SK-N-SH treated with all-trans-retinoic acid at 6 μM for 48 hours (cell line): ENCODE results near the gene VSTM4.

Experiments
- ATAC-seq: fragments of 200-7000 bp; cut with Tn5 transposase; 3 replicates; pipeline ENCODE4 v1.9.1; 2020; ENCODE audit warnings: mild to moderate bottlenecking, moderate library complexity
- BACH2 ChIP-seq: fragments of 250-450 bp; sonication (Bioruptor Pico); IDR thresholded peaks from 2 replicates; pipeline ENCODE4 v1.9.0; 2021; ENCODE audit warnings: mild to moderate bottlenecking, borderline replicate concordance
- CREB5 ChIP-seq: fragments of 250-450 bp; sonication (Bioruptor Pico); IDR thresholded peaks from 2 replicates; pipeline ENCODE4 v1.5.1; 2020; ENCODE audit warnings: low read depth, mild to moderate bottlenecking, moderate library complexity
- CSDC2 ChIP-seq: fragments of 250-450 bp; sonication (Bioruptor Pico); IDR thresholded peaks from 2 replicates; pipeline ENCODE4 v1.5.0; 2020; ENCODE audit warnings: mild to moderate bottlenecking, moderate library complexity
- CSRNP3 ChIP-seq: fragments of 250-450 bp; sonication (Bioruptor Pico); IDR thresholded peaks from 2 replicates; pipeline ENCODE4 v1.5.1; 2021; ENCODE audit warnings: mild to moderate bottlenecking, moderate library complexity
- ESRRG ChIP-seq: fragments of 250-450 bp; sonication (Bioruptor Pico); IDR thresholded peaks from 2 replicates; pipeline ENCODE4 v1.6.1; 2021; ENCODE audit warnings: mild to moderate bottlenecking
- GLIS3 ChIP-seq: fragments of 250-450 bp; sonication (Bioruptor Pico); IDR thresholded peaks from 2 replicates; pipeline ENCODE4 v1.5.0; 2020; ENCODE audit warnings: mild to moderate bottlenecking, moderate library complexity
- ISL1 ChIP-seq: fragments of 250-450 bp; sonication (Bioruptor Pico); IDR thresholded peaks from 2 replicates; pipeline ENCODE4 v2.1.2; 2022; ENCODE audit warnings: mild to moderate bottlenecking, moderate library complexity
- OSR1 ChIP-seq: fragments of 250-450 bp; sonication (Bioruptor Pico); IDR thresholded peaks from 2 replicates; pipeline ENCODE4 v1.8.0; 2022; ENCODE audit warnings: moderate library complexity, mild to moderate bottlenecking, inconsistent platforms
- PATZ1 ChIP-seq: fragments of 250-450 bp; sonication (Bioruptor Pico); IDR thresholded peaks from 2 replicates; pipeline ENCODE4 v1.8.0; 2020; ENCODE audit warnings: mild to moderate bottlenecking, moderate library complexity, borderline replicate concordance
- POU6F1 ChIP-seq: fragments of 250-450 bp; sonication (Bioruptor Pico); IDR thresholded peaks from 2 replicates; pipeline ENCODE4 v1.8.0; 2021; ENCODE audit warnings: low read depth, mild to moderate bottlenecking, moderate library complexity, borderline replicate concordance
- PPARA ChIP-seq: fragments of 250-450 bp; sonication (Bioruptor Pico); IDR thresholded peaks from 2 replicates; pipeline ENCODE4 v1.5.0; 2020; ENCODE audit warnings: mild to moderate bottlenecking, borderline replicate concordance
- RARB ChIP-seq: fragments of 250-450 bp; sonication (Bioruptor Pico); IDR thresholded peaks from 2 replicates; pipeline ENCODE4 v1.8.0; 2021; ENCODE audit warnings: mild to moderate bottlenecking, moderate library complexity
- SNAI2 ChIP-seq: fragments of 250-450 bp; sonication (Bioruptor Pico); IDR thresholded peaks from 2 replicates; pipeline ENCODE4 v1.5.0; 2020; ENCODE audit warnings: mild to moderate bottlenecking, moderate library complexity
- TCF4 ChIP-seq: fragments of 250-450 bp; sonication (Bioruptor Pico); IDR thresholded peaks from 2 replicates; pipeline ENCODE4 v1.8.0; 2021; ENCODE audit warnings: mild to moderate bottlenecking, moderate library complexity, borderline replicate concordance
- TOX ChIP-seq: fragments of 250-450 bp; sonication (Bioruptor Pico); IDR thresholded peaks from 2 replicates; pipeline ENCODE4 v1.8.0; 2021; ENCODE audit warnings: mild to moderate bottlenecking, moderate library complexity, borderline replicate concordance
- TSHZ2 ChIP-seq: fragments of 250-450 bp; sonication (Bioruptor Pico); IDR thresholded peaks from 2 replicates; pipeline ENCODE4 v1.5.0; 2020; ENCODE audit warnings: mild to moderate bottlenecking, moderate library complexity
- ZC3H10 ChIP-seq: fragments of 250-450 bp; sonication (Bioruptor Pico); IDR thresholded peaks from 2 replicates; pipeline ENCODE4 v1.5.1; 2021; ENCODE audit warnings: mild to moderate bottlenecking, moderate library complexity
- ZFP3 ChIP-seq: fragments of 250-450 bp; sonication (Bioruptor Pico); IDR thresholded peaks from 2 replicates; pipeline ENCODE4 v1.5.0; 2020; ENCODE audit warnings: mild to moderate bottlenecking, moderate library complexity
- ZFP30 ChIP-seq: fragments of 450-650 bp; formaldehyde crosslinking; IDR thresholded peaks from 2 replicates; pipeline ENCODE4 v1.5.0; 2022; ENCODE audit warnings: mild to moderate bottlenecking, moderate library complexity
- ZNF70 ChIP-seq: fragments of 450-650 bp; formaldehyde crosslinking; IDR thresholded peaks from 2 replicates; pipeline ENCODE4 v1.5.0; 2020; ENCODE audit warnings: mild to moderate bottlenecking, moderate library complexity
- ZNF8 ChIP-seq: fragments of 450-650 bp; formaldehyde crosslinking; IDR thresholded peaks from 2 replicates; pipeline ENCODE4 v1.5.0; 2020; ENCODE audit warnings: mild to moderate bottlenecking, moderate library complexity

The VSTM4 gene

GRCh38 chr10:49050906-49051305 lies 64.4 kb downstream of the VSTM4 start:
- TF ChIP-seq ISL1 = no peak
- no peak for TF ChIP-seq TSHZ2
- no peak for TF ChIP-seq PPARA (CRISPR knock-in tag)
- TF ChIP-seq ZNF8 = no peak
- no peak for TF ChIP-seq GLIS3
- TF ChIP-seq CSRNP3 (CRISPR knock-in tag) = no peak
- TF ChIP-seq TCF4 (CRISPR knock-in tag) = no peak
- no peak for TF ChIP-seq ZFP30 (CRISPR knock-in tag)
- TF ChIP-seq CSDC2 (CRISPR knock-in tag) = no peak
- no peak for TF ChIP-seq BACH2 (CRISPR knock-in tag)
- no peak for ATAC-seq

GRCh38 chr10:49050366-49050765 lies 65.0 kb downstream of the VSTM4 start:
- TF ChIP-seq TCF4 (CRISPR knock-in tag) (no peak), GLIS3 (no peak), ZC3H10 (CRISPR knock-in tag) (no peak), CREB5 (no peak), TOX (CRISPR knock-in tag) (no peak), ISL1 (no peak), PATZ1 (CRISPR knock-in tag) (no peak), ZNF8 (no peak), PPARA (CRISPR knock-in tag) (no peak), ZFP3 (CRISPR knock-in tag) (no peak), OSR1 (CRISPR knock-in tag) (no peak), POU6F1 (CRISPR knock-in tag) (no peak), BACH2 (CRISPR knock-in tag) (no peak), TSHZ2 (no peak)
- TF ChIP-seq, all 23 proteins: peak for 0
- no peak for ATAC-seq

GRCh38 chr10:49049660-49050059 lies 65.7 kb downstream of the VSTM4 start:
- no peak for ATAC-seq
- no peak for TF ChIP-seq RARB (CRISPR knock-in tag)
- TF ChIP-seq ZC3H10 (CRISPR knock-in tag) = no peak
- TF ChIP-seq ZFP3 (CRISPR knock-in tag) = no peak
- no peak for TF ChIP-seq ESRRG (CRISPR knock-in tag)
- TF ChIP-seq SNAI2 (CRISPR knock-in tag) = no peak
- TF ChIP-seq TOX (CRISPR knock-in tag) = no peak
- no peak for TF ChIP-seq TCF4 (CRISPR knock-in tag)
- no peak for TF ChIP-seq ZNF70 (CRISPR knock-in tag)
- no peak for TF ChIP-seq POU6F1 (CRISPR knock-in tag)
- TF ChIP-seq ISL1 = no peak
- TF ChIP-seq BACH2 (CRISPR knock-in tag) = no peak
- no peak for TF ChIP-seq TSHZ2
